Measurements from ENCODE around the gene TMIE.

TMIE gene, protein sequence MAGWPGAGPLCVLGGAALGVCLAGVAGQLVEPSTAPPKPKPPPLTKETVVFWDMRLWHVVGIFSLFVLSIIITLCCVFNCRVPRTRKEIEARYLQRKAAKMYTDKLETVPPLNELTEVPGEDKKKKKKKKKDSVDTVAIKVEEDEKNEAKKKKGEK

DNA sequence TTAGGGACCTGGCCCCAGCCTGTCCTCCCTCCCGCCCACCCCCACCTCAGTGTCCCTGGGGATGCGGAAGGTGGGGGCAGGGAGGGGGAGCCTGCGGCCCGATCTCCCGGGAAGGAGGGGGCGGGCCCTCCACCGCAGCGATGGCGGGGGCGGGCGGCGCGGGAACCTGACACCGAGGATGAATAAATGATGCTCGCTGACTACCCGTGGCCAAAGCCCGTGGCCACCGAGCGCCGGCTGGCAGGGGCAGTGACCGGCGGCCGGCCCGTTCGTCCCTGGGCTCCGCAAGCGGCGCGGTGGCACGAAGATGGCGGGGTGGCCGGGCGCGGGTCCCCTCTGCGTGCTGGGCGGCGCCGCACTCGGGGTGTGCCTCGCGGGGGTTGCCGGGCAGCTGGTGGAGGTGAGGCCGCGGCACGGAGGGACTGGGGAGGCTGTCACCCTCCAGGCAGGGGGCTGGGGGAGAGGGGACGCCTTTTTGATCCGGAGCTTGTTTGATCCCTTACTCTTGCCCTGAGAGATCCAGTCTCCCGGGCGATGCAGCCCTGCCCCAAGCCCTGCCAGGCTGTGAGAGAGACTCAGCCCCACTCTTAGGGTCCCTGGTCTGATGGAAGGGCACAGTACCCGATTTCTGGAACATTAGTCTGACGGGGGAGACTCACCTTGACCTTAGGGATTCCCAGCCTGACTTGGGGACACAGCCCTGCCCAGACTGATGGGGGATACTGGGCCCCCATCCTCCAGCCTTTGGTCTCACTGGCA lies at the start of gene TMIE:
TSS of gene TMIE (plus strand) at position 212 of the 759 bp plus-strand sequence. CDS start at position 308, 96 bp downstream.
- Histone ChIP-seq H3K27ac (ENCODE audit: low read length) (no peak within 1 kb of the TSS), H2AFZ (ENCODE audit: low read depth, low read length) (no peak within 1 kb of the TSS), H3K9ac (ENCODE audit: low read length) (no peak within 1 kb of the TSS), H3K4me2 (ENCODE audit: low read length) (no peak within 1 kb of the TSS), H4K20me1 (ENCODE audit: insufficient read depth, low read length) (peaks cover 61% of the 10 kb centered on the region), H3K36me3 (replicated peaks; ENCODE audit: low read depth, low read length) (peaks cover 28% of the 10 kb centered on the region), H3K79me2 (ENCODE audit: low read length) (peaks cover 46% of the 10 kb centered on the region), H3K27me3 (ENCODE audit: low read depth, low read length) (no peaks in the 10 kb centered on the region), H3K4me3 (ENCODE audit: low read length) (no peak within 1 kb of the TSS), H3K4me1 (ENCODE audit: low read length) (no peaks in the 10 kb centered on the region), H3K9me3 (ENCODE audit: insufficient read depth, low read length) (no peaks in the 10 kb centered on the region)
- TF ChIP-seq EZH2phosphoT487 (IDR thresholded peaks at IDR 0.05; ENCODE audit: low read depth) = no peak
- TF ChIP-seq, protein P1, sequence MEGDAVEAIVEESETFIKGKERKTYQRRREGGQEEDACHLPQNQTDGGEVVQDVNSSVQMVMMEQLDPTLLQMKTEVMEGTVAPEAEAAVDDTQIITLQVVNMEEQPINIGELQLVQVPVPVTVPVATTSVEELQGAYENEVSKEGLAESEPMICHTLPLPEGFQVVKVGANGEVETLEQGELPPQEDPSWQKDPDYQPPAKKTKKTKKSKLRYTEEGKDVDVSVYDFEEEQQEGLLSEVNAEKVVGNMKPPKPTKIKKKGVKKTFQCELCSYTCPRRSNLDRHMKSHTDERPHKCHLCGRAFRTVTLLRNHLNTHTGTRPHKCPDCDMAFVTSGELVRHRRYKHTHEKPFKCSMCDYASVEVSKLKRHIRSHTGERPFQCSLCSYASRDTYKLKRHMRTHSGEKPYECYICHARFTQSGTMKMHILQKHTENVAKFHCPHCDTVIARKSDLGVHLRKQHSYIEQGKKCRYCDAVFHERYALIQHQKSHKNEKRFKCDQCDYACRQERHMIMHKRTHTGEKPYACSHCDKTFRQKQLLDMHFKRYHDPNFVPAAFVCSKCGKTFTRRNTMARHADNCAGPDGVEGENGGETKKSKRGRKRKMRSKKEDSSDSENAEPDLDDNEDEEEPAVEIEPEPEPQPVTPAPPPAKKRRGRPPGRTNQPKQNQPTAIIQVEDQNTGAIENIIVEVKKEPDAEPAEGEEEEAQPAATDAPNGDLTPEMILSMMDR (IDR thresholded peaks at IDR 0.05; ENCODE audit: low read depth, low read length) = no peak

DNA sequence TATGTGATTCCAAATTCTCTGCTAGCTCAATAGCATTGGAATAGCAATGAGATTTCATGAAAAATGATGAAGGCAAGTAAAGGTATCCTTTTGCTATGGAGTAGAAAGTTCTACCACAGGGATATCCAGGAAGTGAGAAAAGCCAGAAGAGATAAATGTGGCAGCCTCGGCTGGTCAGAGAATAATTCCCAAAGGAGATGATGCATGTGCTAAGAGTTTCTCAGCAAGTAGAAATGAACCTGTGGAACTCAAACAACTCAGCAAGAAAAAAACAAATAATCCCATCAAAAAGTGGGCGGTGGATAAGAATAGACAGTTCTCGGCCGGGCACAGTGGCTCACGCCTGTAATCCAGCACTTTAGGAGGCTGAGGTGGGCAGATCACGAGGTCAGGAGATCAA lies 45.9 kb upstream of the TMIE start:
- Histone ChIP-seq H4K20me1 (ENCODE audit: insufficient read depth, low read length) (no peaks in the 10 kb centered on the region), H3K4me1 (ENCODE audit: low read length) (no peaks in the 10 kb centered on the region), H3K79me2 (ENCODE audit: low read length) (no peaks in the 10 kb centered on the region), H3K4me2 (ENCODE audit: low read length) (no peak overlapping the region), H3K9ac (ENCODE audit: low read length) (no peak overlapping the region), H2AFZ (ENCODE audit: low read depth, low read length) (no peak overlapping the region), H3K9me3 (ENCODE audit: insufficient read depth, low read length) (peaks cover 5% of the 10 kb centered on the region), H3K36me3 (replicated peaks; ENCODE audit: low read depth, low read length) (no peaks in the 10 kb centered on the region), H3K4me3 (ENCODE audit: low read length) (no peak overlapping the region), H3K27ac (ENCODE audit: low read length) (no peak overlapping the region), H3K27me3 (ENCODE audit: low read depth, low read length) (peaks cover 21% of the 10 kb centered on the region)
- no peak for TF ChIP-seq EZH2phosphoT487 (IDR thresholded peaks at IDR 0.05; ENCODE audit: low read depth)
- TF ChIP-seq, protein P1 (IDR thresholded peaks at IDR 0.05; ENCODE audit: low read depth, low read length) = no peak

DNA sequence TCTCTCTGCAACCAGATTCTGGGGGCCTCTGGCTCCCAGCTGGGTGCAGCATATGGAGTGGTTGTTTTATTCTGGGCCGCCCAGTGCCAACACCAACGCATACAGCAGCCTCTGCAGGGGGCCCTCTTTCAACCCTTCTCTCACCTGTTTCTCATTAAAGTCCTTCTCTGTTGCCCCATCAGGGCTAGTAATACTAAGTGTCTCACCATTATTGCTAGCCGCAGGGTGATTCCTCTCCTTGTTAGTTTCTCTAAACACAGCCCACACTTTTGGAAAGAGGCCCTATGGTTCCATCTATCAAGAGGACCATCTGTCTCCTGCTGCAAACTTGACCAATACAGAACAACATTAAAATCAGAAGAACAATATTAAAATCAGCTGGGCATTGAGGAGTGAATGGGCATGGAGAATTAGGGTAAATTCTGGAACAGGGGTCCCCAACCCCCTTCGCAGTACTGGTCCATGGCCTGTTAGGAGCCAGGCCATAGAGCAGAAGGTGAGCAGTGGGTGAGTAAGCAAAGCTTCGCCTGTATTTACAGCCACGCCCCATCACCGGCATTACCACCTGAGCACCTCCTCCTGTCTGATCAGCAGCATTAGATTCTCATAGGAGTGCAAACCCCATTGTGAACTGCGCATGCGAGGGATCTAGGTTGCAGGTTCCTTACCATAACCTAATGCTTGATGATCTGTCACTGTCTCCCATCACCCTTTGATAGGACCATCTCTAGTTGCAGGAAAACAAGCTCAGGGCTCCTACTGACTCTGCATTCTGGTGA lies 44.2 kb upstream of the TMIE start:
- no peaks in the 10 kb centered on the region for H3K79me2 ChIP-seq (ENCODE audit: low read length)
- no peak overlapping the region for H2AFZ ChIP-seq (ENCODE audit: low read depth, low read length)
- H3K4me1 ChIP-seq (ENCODE audit: low read length) = no peaks in the 10 kb centered on the region
- H3K4me2 ChIP-seq (ENCODE audit: low read length) = no peak overlapping the region
- H3K9me3 ChIP-seq (ENCODE audit: insufficient read depth, low read length) = peaks cover 4% of the 10 kb centered on the region
- TF ChIP-seq, protein P1 (IDR thresholded peaks at IDR 0.05; ENCODE audit: low read depth, low read length) = no peak
- no peak for TF ChIP-seq EZH2phosphoT487 (IDR thresholded peaks at IDR 0.05; ENCODE audit: low read depth)
- H3K4me3 ChIP-seq (ENCODE audit: low read length) = no peak overlapping the region
- peaks cover 21% of the 10 kb centered on the region for H3K27me3 ChIP-seq (ENCODE audit: low read depth, low read length)
- H3K27ac ChIP-seq (ENCODE audit: low read length) = no peak overlapping the region
- H3K9ac ChIP-seq (ENCODE audit: low read length) = no peak overlapping the region
- no peaks in the 10 kb centered on the region for H4K20me1 ChIP-seq (ENCODE audit: insufficient read depth, low read length)
- H3K36me3 ChIP-seq (replicated peaks; ENCODE audit: low read depth, low read length) = no peaks in the 10 kb centered on the region

DNA sequence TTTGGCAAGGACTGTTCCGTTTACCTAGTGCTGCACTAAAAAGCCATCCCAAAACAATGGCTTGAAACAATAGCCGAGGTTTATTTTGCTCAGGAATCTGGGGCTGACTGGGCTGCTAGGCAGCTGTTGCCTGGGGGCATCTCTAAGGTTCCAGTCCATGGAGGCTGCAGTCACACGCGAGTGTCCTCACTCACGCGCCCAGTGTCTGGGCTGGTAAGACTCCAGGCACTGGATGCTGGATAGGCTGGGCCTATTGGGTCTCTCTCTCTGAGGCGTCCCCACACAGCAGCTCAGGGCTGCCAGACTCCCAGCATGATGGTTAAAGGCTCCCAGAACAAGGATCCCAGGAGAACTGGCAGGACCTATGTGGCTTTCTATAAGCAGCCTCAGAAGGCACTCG lies 41.9 kb upstream of the TMIE start:
- Histone ChIP-seq H3K4me1 (ENCODE audit: low read length) (no peaks in the 10 kb centered on the region), H3K4me3 (ENCODE audit: low read length) (no peak overlapping the region), H3K36me3 (replicated peaks; ENCODE audit: low read depth, low read length) (no peaks in the 10 kb centered on the region), H3K9me3 (ENCODE audit: insufficient read depth, low read length) (no peaks in the 10 kb centered on the region), H3K9ac (ENCODE audit: low read length) (no peak overlapping the region), H4K20me1 (ENCODE audit: insufficient read depth, low read length) (no peaks in the 10 kb centered on the region), H3K27ac (ENCODE audit: low read length) (no peak overlapping the region), H3K4me2 (ENCODE audit: low read length) (no peak overlapping the region), H2AFZ (ENCODE audit: low read depth, low read length) (no peak overlapping the region), H3K79me2 (ENCODE audit: low read length) (no peaks in the 10 kb centered on the region), H3K27me3 (ENCODE audit: low read depth, low read length) (peaks cover 22% of the 10 kb centered on the region; the same call in 1 of the 2 replicates)
- TF ChIP-seq EZH2phosphoT487 (IDR thresholded peaks at IDR 0.05; ENCODE audit: low read depth) = no peak
- TF ChIP-seq, protein P1 (IDR thresholded peaks at IDR 0.05; ENCODE audit: low read depth, low read length) = no peak
